ENCODE measurements around the gene LSM3.

LSM3 gene

GRCh38 chr3:14143271-14144225, 35.1 kb upstream of the LSM3 start:
- DNase-seq (ENCODE audit: low read depth in 2 of 2) = no peak

- peak in 1 of 2 donors; percentile 26 for DNase-seq (ENCODE audit: low read depth in 2 of 2)
Measured at GRCh38 chr3:14144423-14145075, 34.1 kb upstream of the LSM3 start.

- DNase-seq (ENCODE audit: low read depth in 2 of 2) = no peak
Measured at GRCh38 chr3:14145236-14145635, 33.4 kb upstream of the LSM3 start.

GRCh38 chr3:14145670-14146380, 32.8 kb upstream of the LSM3 start:
- DNase-seq (ENCODE audit: low read depth in 2 of 2) = no peak

GRCh38 chr3:14146381-14147065, 32.1 kb upstream of the LSM3 start:
- no peak for DNase-seq (ENCODE audit: low read depth in 2 of 2)

GRCh38 chr3:14147066-14147435, 31.6 kb upstream of the LSM3 start:
- no peak for DNase-seq (ENCODE audit: low read depth in 2 of 2)

- no peak for DNase-seq (ENCODE audit: low read depth in 2 of 2)
Measured at GRCh38 chr3:14147617-14148016, 31.0 kb upstream of the LSM3 start.

GRCh38 chr3:14148041-14148985, 30.3 kb upstream of the LSM3 start:
- no peak for DNase-seq (ENCODE audit: low read depth in 2 of 2)

- DNase-seq (ENCODE audit: low read depth in 2 of 2) = no peak
Measured at GRCh38 chr3:14150078-14150477, 28.5 kb upstream of the LSM3 start.

GRCh38 chr3:14150491-14151230, 28.0 kb upstream of the LSM3 start:
- no peak for DNase-seq (ENCODE audit: low read depth in 2 of 2)

- DNase-seq (ENCODE audit: low read depth in 2 of 2) = no peak
Measured at GRCh38 chr3:14151471-14152083, 27.0 kb upstream of the LSM3 start.

GRCh38 chr3:14152233-14152962, 26.2 kb upstream of the LSM3 start:
- no peak for DNase-seq (ENCODE audit: low read depth in 2 of 2)

GRCh38 chr3:14152963-14153355, 25.7 kb upstream of the LSM3 start:
- DNase-seq (ENCODE audit: low read depth in 2 of 2) = no peak

- DNase-seq (ENCODE audit: low read depth in 2 of 2) = no peak
Measured at GRCh38 chr3:14153663-14154062, 25.0 kb upstream of the LSM3 start.

- no peak for DNase-seq (ENCODE audit: low read depth in 2 of 2)
Measured at GRCh38 chr3:14154276-14154675, 24.3 kb upstream of the LSM3 start.

GRCh38 chr3:14154895-14155440, 23.6 kb upstream of the LSM3 start:
- no peak for DNase-seq (ENCODE audit: low read depth in 2 of 2)

- DNase-seq (ENCODE audit: low read depth in 2 of 2) = no peak
Measured at GRCh38 chr3:14156201-14156600, 22.4 kb upstream of the LSM3 start.

GRCh38 chr3:14156843-14157561, 21.6 kb upstream of the LSM3 start:
- DNase-seq (ENCODE audit: low read depth in 2 of 2) = no peak

Data from stimulated activated CD4-positive, alpha-beta T cell treated with anti-CD3 and anti-CD28 coated beads, Interleukin-1b, Interleukin-23, amount 100 ng/mL, for 4 hours (primary cell).